GM12878 (cell line): ENCODE data around the gene EBF3. TPM values are rescaled to one million over a fixed set of nuclear protein-coding genes. Genes with fewer than 3 reads are reported as not detected.

Experiments used
- ATAC-seq: fragments of 200-7000 bp; cut with Tn5 transposase; 3 replicates; pipeline ENCODE4 v1.9.1; 2020; ENCODE audit warnings: mild to moderate bottlenecking, moderate library complexity
- BruUV-seq: library from RNA; stranded (reverse); fragments of 400-500 nt; replicated peaks from 2 replicates; lab custom pipeline; 2021; lab: Mats Ljungman, UMichigan
- CTCF ChIA-PET: fragments of 300-600 bp; sonication (Branson Sonifier 250); formaldehyde crosslinking; extraction: SDS; loops from one replicate; lab custom pipeline; 2021; ENCODE audit warnings: inconsistent platforms; lab: Yijun Ruan, JAX
- POLR2A ChIA-PET: fragments of 350-600 bp; formaldehyde crosslinking; extraction: SDS; loops from one replicate; lab custom pipeline; 2021; ENCODE audit warnings: inconsistent platforms; lab: Charles Lee
- RAD21 ChIA-PET: fragments of 300-600 bp; sonication (Branson Sonifier 250); formaldehyde crosslinking; loops from one replicate; lab custom pipeline; 2023; ENCODE audit warnings: antibody characterized with exemption; ENCODE audit not compliant: unreplicated experiment; lab: Charles Lee
- SMC1A ChIA-PET: fragments of 300-600 bp; sonication (Branson Sonifier 250); formaldehyde crosslinking; loops from one replicate; lab custom pipeline; 2023; ENCODE audit not compliant: unreplicated experiment, uncharacterized antibody; lab: Charles Lee
- DNase-seq: peaks from one replicate; pipeline ENCODE4 v3.0.0-alpha.2; 2011; ENCODE audit warnings: low read depth, low spot score
- FAIRE-seq: peaks from 3 replicates; lab custom pipeline; 2011; peaks lifted over from hg19 to GRCh38; lab: Jason Lieb, UNC
- H2AFZ ChIP-seq: 2 replicates; pipeline ENCODE4 v1.6.0; 2011; ENCODE audit warnings: low read depth, low read length, control low read depth; ENCODE audit not compliant: control insufficient read depth
- H3K27ac ChIP-seq: 2 replicates; pipeline ENCODE4 v1.5.1; 2011; ENCODE audit warnings: control low read depth; ENCODE audit not compliant: control insufficient read depth, insufficient read depth
- H3K27me3 ChIP-seq, 2 experiments: replicated peaks in 1 of 2; 2 replicates each; pipeline versions ENCODE4 v1.6.0 to v1.6.1; 2011; ENCODE audit warnings: low read length in 1 of 2; ENCODE audit not compliant: control insufficient read depth in 2 of 2, insufficient read depth in 2 of 2
- H3K36me3 ChIP-seq, 2 experiments: 2 replicates each; pipeline ENCODE4 v1.5.1; 2011; ENCODE audit warnings: low read length in 1 of 2; ENCODE audit not compliant: control insufficient read depth in 2 of 2, insufficient read depth in 2 of 2
- H3K4me1 ChIP-seq: 2 replicates; pipeline ENCODE4 v1.6.1; 2011; ENCODE audit warnings: mild to moderate bottlenecking, low read length, moderate library complexity, mixed read lengths; ENCODE audit not compliant: control insufficient read depth, insufficient read depth
- H3K4me2 ChIP-seq: 2 replicates; pipeline ENCODE4 v1.6.0; 2011; ENCODE audit warnings: control low read depth; ENCODE audit not compliant: control insufficient read depth, insufficient read depth
- H3K4me3 ChIP-seq: fragments of 200-600 bp; sonication (generic); 2 replicates; pipeline ENCODE4 v1.5.1; 2016
- H3K79me2 ChIP-seq: 2 replicates; pipeline ENCODE4 v1.6.0; 2011; ENCODE audit warnings: low read length; ENCODE audit not compliant: control insufficient read depth, insufficient read depth
- H3K9ac ChIP-seq: 2 replicates; pipeline ENCODE4 v1.8.0; 2011; ENCODE audit warnings: low read length, control low read depth, mixed read lengths; ENCODE audit not compliant: control insufficient read depth, insufficient read depth
- H3K9me3 ChIP-seq: replicated peaks from 3 replicates; pipeline ENCODE4 v1.5.1; 2011; ENCODE audit warnings: mild to moderate bottlenecking, low read length; ENCODE audit not compliant: control insufficient read depth, insufficient read depth
- H4K20me1 ChIP-seq: 2 replicates; pipeline ENCODE4 v1.6.0; 2011; ENCODE audit not compliant: control insufficient read depth, insufficient read depth
- CEBPB ChIP-seq, 2 experiments: fragments of 150-350 bp in 1 of 2; IDR thresholded peaks; 2 replicates each; pipeline ENCODE4 v1.6.1; 2012 to 2014; ENCODE audit warnings: low read depth in 2 of 2, low read length in 2 of 2, borderline replicate concordance in 1 of 2, inconsistent platforms in 1 of 2
- CHD1 ChIP-seq: IDR thresholded peaks from 2 replicates; pipeline ENCODE4 v1.6.1; 2012; ENCODE audit warnings: low read depth, low read length, improper control_type of control experiment
- IRF4 ChIP-seq: IDR thresholded peaks from 2 replicates; pipeline ENCODE4 v1.6.1; 2011; ENCODE audit warnings: low read depth, low read length
- PML ChIP-seq: IDR thresholded peaks from 2 replicates; pipeline ENCODE4 v1.6.1; 2012; ENCODE audit warnings: low read length, inconsistent platforms
- POLR2A ChIP-seq: IDR thresholded peaks from 2 replicates; pipeline ENCODE4 v1.6.1; 2011; ENCODE audit warnings: low read depth, mild to moderate bottlenecking, low read length
- POLR2AphosphoS5 ChIP-seq: IDR thresholded peaks from 2 replicates; pipeline ENCODE4 v1.6.1; 2011; ENCODE audit warnings: mild to moderate bottlenecking, low read length, inconsistent platforms
- RBBP5 ChIP-seq: fragments of 200-600 bp; sonication (generic); conservative IDR thresholded peaks from 2 replicates; pipeline ENCODE4 v1.6.1; 2016
- ZNF384 ChIP-seq: IDR thresholded peaks from 2 replicates; pipeline ENCODE4 v1.6.1; 2012; ENCODE audit warnings: low read depth, mild to moderate bottlenecking, low read length, improper control_type of control experiment, borderline replicate concordance
- WGBS: methylation state at CpG from one replicate; pipeline ENCODE4 v1.1.6; 2016; ENCODE audit warnings: low lambda C conversion rate; ENCODE audit not compliant: insufficient replicate concordance, insufficient coverage; ENCODE audit errors: missing lambda C conversion rate; 5-methylcytosine and 5-hydroxymethylcytosine counted together
- in situ Hi-C: fragments of 300-500 bp; cut with MboI; formaldehyde crosslinking; loops from 9 replicates; pipeline ENCODE4 v1.14.3; 2018; ENCODE audit warnings: mixed read lengths
- intact Hi-C: fragments of 100-400 bp; cut with micrococcal nuclease; formaldehyde crosslinking; loops from one replicate; pipeline ENCODE4 v1.14.2; 2022; ENCODE audit not compliant: unreplicated experiment
- polyA plus RNA-seq, 11 experiments: library from polyadenylated mRNA; depleted of rRNA in 4 of 11; unstranded in 6 of 11; stranded (reverse) in 5 of 11; fragments of >200 nt; fragmentation: Nextera tagmentation in 4 of 11; fragmentation: Illumina TruSeq in 1 of 11; extraction: Ambion mirVana in 4 of 11; extraction: Trizol in 1 of 11; gene quantifications; 1 replicate in 1 of 11; 2 replicates in 10 of 11; pipeline versions ENCODE4 v1.2.1 to v1.2.3, GENCODE V29; 2011 to 2016; ENCODE audit warnings: inconsistent platforms in 2 of 11, missing spikeins in 2 of 11, low read depth in 1 of 11
- total RNA-seq, 4 experiments: library from RNA; depleted of rRNA in 3 of 4; stranded (reverse); fragments of >200 nt in 3 of 4; fragmentation: Illumina TruSeq in 1 of 4; extraction: Trizol in 1 of 4; gene quantifications; 2 replicates each; pipeline versions ENCODE4 v1.2.1 to v1.2.3, GENCODE V29; 2013 to 2021
- TF ChIP-seq, protein P1 (sequence below): IDR thresholded peaks from 2 replicates; pipeline ENCODE4 v1.6.1; 2011; ENCODE audit warnings: mild to moderate bottlenecking, low read depth, low read length, moderate library complexity; ENCODE audit not compliant: insufficient replicate concordance
- TF ChIP-seq, protein P2 (sequence below): fragments of 450-650 bp; IDR thresholded peaks from 2 replicates; pipeline ENCODE4 v1.6.1; 2017; ENCODE audit warnings: mild to moderate bottlenecking

The EBF3 gene
- total and polyA plus RNA-seq, 10 of the 15 experiments (the other 5 are each of a cell fraction or from before 2014, with no cell fraction given) = not detected

DNA sequence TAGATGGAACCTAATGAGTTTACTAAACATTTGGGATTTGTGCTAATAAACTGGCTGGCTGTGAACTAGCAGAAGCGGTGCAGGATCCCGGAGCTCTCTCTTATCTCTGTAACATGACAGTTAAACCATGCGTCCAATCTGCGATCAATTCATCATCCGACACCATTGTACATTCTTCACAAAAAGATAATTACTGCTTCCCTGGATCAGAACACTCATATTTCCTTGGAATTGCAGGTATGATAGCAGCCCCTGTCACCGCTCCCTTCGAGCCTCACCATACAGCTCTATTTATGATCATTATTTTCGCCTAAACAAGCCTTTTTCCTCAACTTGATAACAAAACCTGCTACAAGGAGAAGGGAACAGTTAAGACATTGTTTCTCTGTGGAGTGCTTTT lies 18.5 kb downstream of the EBF3 start:
- BruUV-seq = no TSS peak

More for the DNA sequence above, 18.5 kb downstream of the EBF3 start:
- ChIA-PET SMC1A (no interaction called here), POLR2A (no interaction called here), CTCF (no interaction called here), RAD21 (no interaction called here)
- ATAC-seq (no peak), FAIRE-seq (no peak), DNase-seq (no peak)
- no peak overlapping the region for H3K4me3 ChIP-seq
- in situ Hi-C loops = no loop called here
- intact Hi-C loops = no loop called here
- H3K79me2 ChIP-seq = no peaks in the 10 kb centered on the region
- H3K27ac ChIP-seq = no peak overlapping the region
- no peaks in the 10 kb centered on the region for H3K4me1 ChIP-seq
- H3K4me2 ChIP-seq = no peak overlapping the region
- no peaks in the 10 kb centered on the region for H4K20me1 ChIP-seq
- 42% methylated on average over 8 of the region's 8 CpGs for whole genome bisulfite sequencing
- no peaks in the 10 kb centered on the region for H3K9me3 ChIP-seq
- H3K36me3 ChIP-seq = no peaks in the 10 kb centered on the region
- no peak overlapping the region for H3K9ac ChIP-seq
- no peaks in the 10 kb centered on the region; a peak in 1 of 4 replicates for H3K27me3 ChIP-seq
- H2AFZ ChIP-seq = no peak overlapping the region
- TF ChIP-seq RBBP5 (no peak), IRF4 (no peak), POLR2AphosphoS5 (no peak), CEBPB (IDR thresholded peaks at IDR 0.05; ENCODE audit: borderline replicate concordance in 1 of 2, low read depth in 2 of 2, low read length in 2 of 2) (no peak), ZNF384 (no peak), PML (no peak), POLR2A (no peak), CHD1 (no peak)
- TF ChIP-seq, protein P1, sequence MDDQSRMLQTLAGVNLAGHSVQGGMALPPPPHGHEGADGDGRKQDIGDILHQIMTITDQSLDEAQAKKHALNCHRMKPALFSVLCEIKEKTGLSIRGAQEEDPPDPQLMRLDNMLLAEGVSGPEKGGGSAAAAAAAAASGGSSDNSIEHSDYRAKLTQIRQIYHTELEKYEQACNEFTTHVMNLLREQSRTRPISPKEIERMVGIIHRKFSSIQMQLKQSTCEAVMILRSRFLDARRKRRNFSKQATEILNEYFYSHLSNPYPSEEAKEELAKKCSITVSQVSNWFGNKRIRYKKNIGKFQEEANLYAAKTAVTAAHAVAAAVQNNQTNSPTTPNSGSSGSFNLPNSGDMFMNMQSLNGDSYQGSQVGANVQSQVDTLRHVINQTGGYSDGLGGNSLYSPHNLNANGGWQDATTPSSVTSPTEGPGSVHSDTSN = no peak
- TF ChIP-seq, protein P2, sequence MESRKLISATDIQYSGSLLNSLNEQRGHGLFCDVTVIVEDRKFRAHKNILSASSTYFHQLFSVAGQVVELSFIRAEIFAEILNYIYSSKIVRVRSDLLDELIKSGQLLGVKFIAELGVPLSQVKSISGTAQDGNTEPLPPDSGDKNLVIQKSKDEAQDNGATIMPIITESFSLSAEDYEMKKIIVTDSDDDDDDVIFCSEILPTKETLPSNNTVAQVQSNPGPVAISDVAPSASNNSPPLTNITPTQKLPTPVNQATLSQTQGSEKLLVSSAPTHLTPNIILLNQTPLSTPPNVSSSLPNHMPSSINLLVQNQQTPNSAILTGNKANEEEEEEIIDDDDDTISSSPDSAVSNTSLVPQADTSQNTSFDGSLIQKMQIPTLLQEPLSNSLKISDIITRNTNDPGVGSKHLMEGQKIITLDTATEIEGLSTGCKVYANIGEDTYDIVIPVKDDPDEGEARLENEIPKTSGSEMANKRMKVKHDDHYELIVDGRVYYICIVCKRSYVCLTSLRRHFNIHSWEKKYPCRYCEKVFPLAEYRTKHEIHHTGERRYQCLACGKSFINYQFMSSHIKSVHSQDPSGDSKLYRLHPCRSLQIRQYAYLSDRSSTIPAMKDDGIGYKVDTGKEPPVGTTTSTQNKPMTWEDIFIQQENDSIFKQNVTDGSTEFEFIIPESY = no peak
- TF ChIP-seq, all 136 proteins: peak for 0
